ENCODE data around the gene MTUS2. TPM values are rescaled to one million over a fixed set of nuclear protein-coding genes. Genes with fewer than 3 reads are reported as not detected.

Gene MTUS2
- total and polyA plus RNA-seq, 2 donors (not counting 1 experiment from before 2014, with no cell fraction given) = 0.06 TPM; not detected in 1

GRCh38 chr13:29137995-29138394 lies 317.9 kb downstream of the MTUS2 start:
- DNase-seq (ENCODE audit: low read depth in 2 of 2) = no peak
- Histone ChIP-seq H3K36me3 (ENCODE audit: control insufficient read depth, insufficient read depth, low read length) (no peaks in the 10 kb centered on the region), H3K4me2 (ENCODE audit: extremely low read depth, insufficient read depth, low read length) (no peak overlapping the region)

GRCh38 chr13:29140277-29140676 lies 320.1 kb downstream of the MTUS2 start:
- no peak overlapping the region for H3K9ac ChIP-seq (ENCODE audit: insufficient read depth, low read length)
- no peak overlapping the region for H3K27ac ChIP-seq (ENCODE audit: insufficient read depth, low read length)
- no peaks in the 10 kb centered on the region for H4K20me1 ChIP-seq (ENCODE audit: control insufficient read depth, extremely low read depth, insufficient read depth, low read length)
- no peak overlapping the region for H3K4me2 ChIP-seq (ENCODE audit: extremely low read depth, insufficient read depth, low read length)
- H3K9me3 ChIP-seq (ENCODE audit: control insufficient read depth, insufficient read depth, low read depth, low read length) = no peaks in the 10 kb centered on the region
- no peak overlapping the region for H2AFZ ChIP-seq (ENCODE audit: low read length)
- H3K36me3 ChIP-seq (ENCODE audit: control insufficient read depth, insufficient read depth, low read length) = no peaks in the 10 kb centered on the region
- TF ChIP-seq EZH2 (IDR thresholded peaks at IDR 0.05; ENCODE audit: low read length, missing control alignments) (no peak), CTCF (conservative IDR thresholded peaks at IDR 0.05 in 1 of 2, IDR thresholded peaks at IDR 0.05 in 1 of 2; ENCODE audit: low read depth in 1 of 2, low read length in 2 of 2) (no peak)
- DNase-seq (ENCODE audit: low read depth in 2 of 2) = peak; percentile 0 to 23
- H3K4me1 ChIP-seq (ENCODE audit: control insufficient read depth, extremely low read depth, insufficient read depth, low read length) = no peaks in the 10 kb centered on the region
- no peaks in the 10 kb centered on the region for H3K79me2 ChIP-seq (ENCODE audit: control insufficient read depth, insufficient read depth, low read length)
- no peak overlapping the region for H3K4me3 ChIP-seq (replicated peaks in 1 of 4; ENCODE audit: control extremely low read depth in 1 of 4, insufficient read depth in 1 of 4, low read depth in 3 of 4, low read length in 4 of 4)
- H3K27me3 ChIP-seq (ENCODE audit: control insufficient read depth, insufficient read depth, low read length) = no peaks in the 10 kb centered on the region

More at GRCh38 chr13:29137995-29138394, 317.9 kb downstream of the MTUS2 start:
- Histone ChIP-seq H3K27me3 (ENCODE audit: control insufficient read depth, insufficient read depth, low read length) (no peaks in the 10 kb centered on the region), H3K9me3 (ENCODE audit: control insufficient read depth, insufficient read depth, low read depth, low read length) (no peaks in the 10 kb centered on the region), H3K4me3 (replicated peaks in 1 of 4; ENCODE audit: control extremely low read depth in 1 of 4, insufficient read depth in 1 of 4, low read depth in 3 of 4, low read length in 4 of 4) (no peak overlapping the region), H3K9ac (ENCODE audit: insufficient read depth, low read length) (no peak overlapping the region), H4K20me1 (ENCODE audit: control insufficient read depth, extremely low read depth, insufficient read depth, low read length) (no peaks in the 10 kb centered on the region), H3K4me1 (ENCODE audit: control insufficient read depth, extremely low read depth, insufficient read depth, low read length) (no peaks in the 10 kb centered on the region), H3K79me2 (ENCODE audit: control insufficient read depth, insufficient read depth, low read length) (no peaks in the 10 kb centered on the region), H2AFZ (ENCODE audit: low read length) (no peak overlapping the region), H3K27ac (ENCODE audit: insufficient read depth, low read length) (no peak overlapping the region)
- TF ChIP-seq EZH2 (IDR thresholded peaks at IDR 0.05; ENCODE audit: low read length, missing control alignments) (no peak), CTCF (conservative IDR thresholded peaks at IDR 0.05 in 1 of 2, IDR thresholded peaks at IDR 0.05 in 1 of 2; ENCODE audit: low read depth in 1 of 2, low read length in 2 of 2) (no peak)

GRCh38 chr13:29143847-29144246 lies 323.7 kb downstream of the MTUS2 start:
- Histone ChIP-seq H3K9me3 (ENCODE audit: control insufficient read depth, insufficient read depth, low read depth, low read length) (no peaks in the 10 kb centered on the region), H3K27ac (ENCODE audit: insufficient read depth, low read length) (no peak overlapping the region), H2AFZ (ENCODE audit: low read length) (no peak overlapping the region), H3K27me3 (ENCODE audit: control insufficient read depth, insufficient read depth, low read length) (no peaks in the 10 kb centered on the region), H3K36me3 (ENCODE audit: control insufficient read depth, insufficient read depth, low read length) (no peaks in the 10 kb centered on the region), H3K9ac (ENCODE audit: insufficient read depth, low read length) (no peak overlapping the region), H3K4me1 (ENCODE audit: control insufficient read depth, extremely low read depth, insufficient read depth, low read length) (no peaks in the 10 kb centered on the region), H4K20me1 (ENCODE audit: control insufficient read depth, extremely low read depth, insufficient read depth, low read length) (no peaks in the 10 kb centered on the region), H3K4me3 (replicated peaks in 1 of 4; ENCODE audit: control extremely low read depth in 1 of 4, insufficient read depth in 1 of 4, low read depth in 3 of 4, low read length in 4 of 4) (no peak overlapping the region), H3K4me2 (ENCODE audit: extremely low read depth, insufficient read depth, low read length) (no peak overlapping the region), H3K79me2 (ENCODE audit: control insufficient read depth, insufficient read depth, low read length) (no peaks in the 10 kb centered on the region)
- DNase-seq (ENCODE audit: low read depth in 2 of 2) = no peak
- TF ChIP-seq CTCF (conservative IDR thresholded peaks at IDR 0.05 in 1 of 2, IDR thresholded peaks at IDR 0.05 in 1 of 2; ENCODE audit: low read depth in 1 of 2, low read length in 2 of 2) (no peak), EZH2 (IDR thresholded peaks at IDR 0.05; ENCODE audit: low read length, missing control alignments) (no peak)
